GM04504 (cell line): ENCODE measurements around the gene NUDC.
"Not testable (repeated sequence)": the region's sequence is repeated elsewhere in the genome, so short reads cannot be mapped to it uniquely, and the experiment has no call there.

ENCODE experiments used
- DNase-seq: peaks from one replicate; pipeline ENCODE4 v3.0.0-alpha.2; 2012; ENCODE audit warnings: low read depth

Gene NUDC

DNA sequence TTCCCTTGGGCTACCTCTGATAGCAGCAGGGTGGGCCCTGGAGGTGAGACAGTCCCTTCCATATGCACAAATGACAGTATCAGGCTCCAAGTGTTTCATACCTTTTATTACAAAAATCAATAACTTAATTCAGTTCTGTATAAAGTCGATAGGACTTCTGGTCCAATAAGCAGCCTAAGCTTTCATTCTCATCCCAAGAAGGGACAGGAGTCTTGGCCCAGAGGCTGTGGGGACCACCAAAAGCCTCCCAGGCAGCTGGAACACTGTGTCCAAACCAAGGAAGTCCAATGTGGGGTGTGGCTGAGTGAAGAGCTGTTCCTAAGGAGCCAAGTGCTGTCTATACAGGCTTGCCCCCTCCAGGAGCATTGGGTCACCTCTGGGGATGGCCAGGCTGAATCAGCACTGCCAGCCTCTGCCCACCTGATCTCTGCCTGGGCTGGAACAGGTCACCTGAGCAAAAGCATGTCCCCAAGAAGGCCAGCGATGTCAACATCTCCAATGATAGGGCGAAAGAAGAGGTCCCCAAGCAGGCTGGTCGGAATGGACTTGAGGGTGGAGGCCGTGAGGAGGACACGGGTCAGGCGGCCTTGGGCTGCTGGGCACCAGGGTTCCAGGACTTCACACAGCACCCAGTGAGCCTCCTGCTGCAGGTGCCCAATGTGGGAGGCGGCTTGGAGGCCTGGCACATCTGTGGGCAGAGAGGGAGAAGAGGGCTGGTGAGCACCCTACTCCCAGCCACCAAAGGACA lies 10.0 kb upstream of the NUDC start:
- no peak for DNase-seq

DNA sequence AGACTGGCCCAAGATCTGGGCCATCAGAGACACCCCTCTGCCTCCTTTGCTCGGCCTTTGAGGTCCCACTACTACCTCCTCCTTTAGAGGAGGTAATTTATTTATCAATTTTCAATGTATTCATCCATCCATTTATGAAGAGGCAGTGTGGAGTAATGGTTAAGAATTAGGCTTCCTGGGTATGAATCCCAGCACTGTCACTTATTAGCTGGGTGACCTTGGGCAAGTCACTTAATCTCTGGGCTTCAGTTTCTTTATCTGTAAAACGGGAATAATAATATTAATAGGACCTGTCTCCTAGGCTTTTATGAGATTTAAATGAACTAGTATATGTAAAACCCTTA lies 9.4 kb upstream of the NUDC start:
- no peak for DNase-seq

DNA sequence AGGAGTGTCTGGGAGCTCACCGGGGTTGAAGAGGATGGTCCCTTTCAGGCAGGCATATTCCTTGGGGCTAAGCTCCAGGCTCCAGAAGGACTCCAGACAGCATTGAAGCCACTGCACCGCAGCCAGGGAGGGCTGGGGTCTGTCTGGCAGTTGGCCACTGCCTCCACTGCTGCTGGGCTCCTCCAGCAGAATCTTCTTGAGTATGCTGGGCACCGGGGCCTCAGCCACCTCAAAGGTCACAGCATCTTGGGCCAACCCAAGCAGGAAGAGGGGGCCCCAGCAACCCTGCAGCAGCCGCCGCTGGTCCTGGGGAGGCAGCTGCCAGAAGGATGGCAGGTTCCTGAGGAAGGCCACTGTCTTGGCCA lies 8.2 kb upstream of the NUDC start:
- DNase-seq, result no peak

DNA sequence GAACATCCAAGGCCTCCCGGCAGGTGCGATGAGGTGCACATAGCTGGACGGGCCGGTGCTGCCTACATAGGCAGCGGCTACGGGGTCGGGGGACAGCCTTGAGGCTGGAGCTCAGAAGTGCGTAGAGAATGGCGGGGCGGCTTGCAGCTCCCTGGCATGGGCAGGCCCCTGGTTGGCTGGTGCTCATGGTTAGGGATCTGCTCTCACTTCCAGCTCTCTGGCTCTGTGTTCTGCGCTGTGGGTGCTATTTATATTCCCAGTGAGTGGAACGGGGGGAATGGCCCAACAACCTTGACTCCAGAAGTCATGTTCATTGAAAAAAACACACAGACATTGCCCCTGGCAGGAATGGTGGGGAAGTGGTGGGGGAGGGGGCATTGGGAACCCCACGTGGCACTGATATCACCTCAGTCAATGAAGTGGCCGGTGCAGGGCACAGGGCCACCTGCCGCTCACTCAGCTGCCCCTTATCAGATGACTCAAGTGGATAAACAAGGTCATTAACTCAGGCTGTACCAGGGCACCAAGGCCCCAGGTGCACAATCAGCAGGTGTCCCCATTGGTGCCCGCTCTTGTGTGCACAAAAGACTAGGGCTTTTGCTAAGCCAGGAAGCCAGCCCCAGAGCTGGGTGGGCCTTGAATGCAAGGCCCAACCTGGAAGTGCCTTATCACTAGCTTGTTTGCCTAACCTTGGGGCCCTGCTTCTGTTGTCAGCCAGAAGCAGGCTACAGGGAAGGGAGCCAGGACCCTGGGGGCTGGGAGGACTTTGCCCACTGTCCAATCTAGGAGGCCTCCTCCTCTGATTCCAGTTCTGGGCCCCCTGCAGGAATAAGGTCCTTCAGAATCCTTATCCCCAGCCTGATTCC lies 7.6 kb upstream of the NUDC start, which contains the start of gene NR0B2:
Gene NR0B2, minus strand, starts transcription at position 222 of the 866 bp plus-strand sequence. Its CDS starts 35 bp downstream, at position 187.
- no peak for DNase-seq

DNA sequence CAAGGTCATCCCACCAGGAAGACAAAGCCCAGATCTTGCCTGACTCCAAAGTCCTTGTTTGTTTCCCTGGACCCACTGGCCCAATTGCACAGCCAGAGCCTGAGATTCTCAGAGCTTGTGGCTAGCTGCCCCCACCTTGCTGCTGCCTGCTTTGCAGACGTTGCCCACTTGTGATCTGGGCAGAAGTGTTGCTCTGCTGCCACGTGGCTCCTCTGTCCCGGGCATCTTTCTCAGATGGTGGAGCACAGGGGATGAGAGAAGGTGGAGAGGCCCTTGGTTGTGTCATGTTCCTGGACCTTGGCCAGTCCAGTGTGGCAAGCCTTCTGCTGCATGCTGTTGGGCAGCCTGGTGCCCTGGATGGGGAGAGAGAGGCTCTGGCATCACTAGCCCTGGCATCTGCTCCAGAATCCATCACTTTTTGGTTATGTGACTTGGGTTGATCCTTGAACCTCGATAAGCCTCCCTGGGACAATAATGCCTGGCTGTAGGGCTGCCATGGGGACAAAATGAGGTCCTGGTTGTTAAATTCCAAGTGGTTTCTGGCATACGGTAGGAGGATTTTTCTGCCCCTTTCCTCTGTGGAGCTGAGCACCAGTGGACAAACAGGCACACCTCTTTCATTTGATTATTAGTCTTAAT lies 6.2 kb upstream of the NUDC start:
- DNase-seq, result no peak

DNA sequence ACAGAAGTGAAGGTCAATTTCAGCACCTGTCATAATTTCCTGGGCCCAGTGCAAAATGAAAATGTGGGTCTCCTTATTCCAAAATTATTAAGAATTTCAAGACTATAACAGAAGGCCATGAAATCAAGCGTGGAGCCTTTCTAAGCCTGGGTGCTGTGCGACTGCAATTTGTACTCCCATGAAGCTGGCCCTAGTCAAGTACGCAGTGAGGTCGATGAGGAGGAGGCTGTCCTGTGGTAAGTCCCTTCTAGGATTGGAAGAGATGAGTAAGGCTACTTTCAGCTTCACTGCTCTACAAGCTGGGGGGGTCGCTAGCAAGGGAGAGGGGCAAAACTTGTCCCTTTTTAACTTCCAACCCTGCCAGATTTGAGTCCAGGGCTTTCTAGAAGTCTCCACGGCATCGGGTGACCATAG lies 410 bp upstream of the NUDC start:
- no peak for DNase-seq

DNA sequence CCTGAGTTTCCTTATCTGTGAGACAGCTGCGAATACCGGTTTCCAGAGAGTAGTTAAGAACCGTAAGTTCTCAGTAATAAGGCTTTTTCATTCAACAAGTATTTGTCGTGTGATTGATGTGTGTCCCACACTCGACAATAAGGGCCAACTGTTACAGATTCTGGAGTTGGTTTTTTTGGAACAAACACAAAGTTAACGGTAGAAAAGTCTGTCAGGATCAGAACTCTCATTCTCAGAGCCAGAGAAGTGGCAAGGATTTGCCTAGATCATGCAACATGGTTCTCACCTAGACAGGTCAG lies 837 bp downstream of the NUDC start:
- DNase-seq, result no peak

DNA sequence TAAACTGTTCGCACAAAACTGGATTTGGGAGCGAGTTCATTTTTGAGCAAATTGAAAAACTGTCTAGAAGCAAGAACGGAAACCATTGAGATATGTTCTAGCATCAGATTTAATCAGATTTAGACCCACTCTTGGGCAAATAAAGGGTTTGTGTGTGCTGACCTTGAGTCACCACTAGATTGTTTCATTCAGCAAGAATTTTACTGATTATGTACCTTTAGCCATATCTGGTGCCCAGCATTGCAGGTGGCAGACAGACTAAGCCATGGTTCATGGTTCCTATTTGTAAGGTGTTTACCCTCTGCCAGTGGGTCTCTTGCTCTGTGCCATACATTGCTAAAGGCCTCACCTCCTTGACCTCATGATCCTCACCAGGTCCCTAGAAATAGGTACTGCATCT lies 1.4 kb downstream of the NUDC start:
- DNase-seq, result no peak

DNA sequence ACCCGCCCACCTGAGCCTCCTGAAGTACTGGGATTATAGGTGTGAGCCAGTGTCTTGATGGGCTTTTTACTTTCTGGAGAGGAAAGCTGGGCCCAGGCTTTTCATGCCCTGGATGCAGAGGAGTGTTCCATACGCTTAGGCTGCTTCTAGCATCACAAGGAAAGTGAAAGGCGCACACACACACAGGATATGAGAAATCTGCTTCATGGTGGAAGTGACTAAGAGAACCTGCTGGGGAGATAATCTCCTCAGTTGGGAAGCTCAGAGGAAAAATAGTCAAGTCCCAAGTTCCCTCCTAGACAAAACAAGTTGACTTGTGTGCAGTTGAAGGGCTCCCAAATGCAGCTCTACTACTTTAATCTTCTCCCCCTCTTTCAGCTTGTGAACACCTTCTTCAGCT lies 2.2 kb downstream of the NUDC start:
- no peak for DNase-seq

DNA sequence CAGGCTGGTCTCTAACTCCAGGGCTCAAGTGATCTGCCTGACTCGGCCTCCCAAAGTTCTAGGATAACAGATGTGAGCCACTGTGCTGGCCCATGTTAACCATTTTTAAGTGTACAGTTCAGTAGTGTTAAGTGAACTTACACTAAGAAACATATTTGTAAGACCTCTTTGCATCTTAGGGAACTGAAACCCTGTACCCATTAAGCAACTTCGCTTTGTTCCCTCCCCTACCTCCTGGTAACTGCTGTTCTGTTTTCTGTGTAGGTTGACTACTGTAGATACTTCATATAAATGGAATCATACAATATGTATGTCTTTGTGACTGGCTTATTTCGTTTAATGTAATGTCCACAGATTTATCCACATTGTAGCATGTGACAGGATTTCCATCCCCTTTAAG lies 11.0 kb downstream of the NUDC start:
- no peak for DNase-seq

DNA sequence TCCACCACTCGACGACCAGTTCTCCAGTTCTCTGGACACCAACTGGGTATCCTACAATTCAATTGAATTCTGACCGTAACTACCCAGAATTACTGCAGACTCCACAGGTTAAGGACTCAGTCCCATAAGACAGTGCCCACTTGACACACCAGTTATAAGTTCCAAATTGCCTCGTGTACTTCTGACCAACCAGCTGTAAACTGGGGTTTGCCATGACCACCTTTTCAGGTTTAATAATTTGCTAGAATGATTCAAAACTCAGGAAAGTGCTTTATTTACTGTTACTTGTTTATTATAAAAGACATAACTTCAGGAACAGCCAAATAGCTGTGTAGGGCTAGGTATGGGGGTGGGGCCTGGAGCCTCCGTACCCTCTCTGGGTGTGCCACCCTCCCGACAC lies 15.3 kb downstream of the NUDC start:
- no peak for DNase-seq

DNA sequence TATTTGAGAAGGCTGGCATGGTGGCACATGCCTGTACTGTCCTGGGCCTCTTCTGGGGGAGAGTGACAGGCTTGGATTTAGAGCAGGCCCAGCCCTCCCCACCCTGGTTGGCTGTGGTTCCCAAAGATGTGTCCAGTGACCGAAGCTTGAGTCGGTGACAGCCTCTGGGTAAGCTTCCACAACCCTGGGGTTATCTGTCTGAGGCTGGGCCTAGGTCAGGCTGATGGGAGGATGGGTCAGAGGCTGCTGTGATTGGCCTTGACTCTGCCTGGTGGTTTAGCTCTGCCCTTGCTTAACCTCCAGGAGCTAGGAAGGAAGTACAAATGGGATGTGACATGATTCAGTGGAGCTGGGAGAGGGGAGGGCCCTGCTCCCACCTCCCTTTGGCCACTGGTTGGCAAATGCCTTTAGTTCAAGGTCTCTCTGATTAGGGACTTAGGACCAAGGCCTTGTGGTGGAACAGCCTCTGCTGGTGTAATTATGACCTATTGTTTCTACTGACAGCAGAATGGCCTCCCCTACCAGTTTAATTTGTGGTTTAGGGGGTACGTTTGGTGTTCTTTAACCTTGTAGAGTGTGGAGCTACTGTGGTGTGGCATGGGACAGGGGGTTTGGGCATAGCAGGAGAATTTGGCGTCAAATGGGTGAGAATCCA lies 16.6 kb downstream of the NUDC start:
- DNase-seq, result no peak

DNA sequence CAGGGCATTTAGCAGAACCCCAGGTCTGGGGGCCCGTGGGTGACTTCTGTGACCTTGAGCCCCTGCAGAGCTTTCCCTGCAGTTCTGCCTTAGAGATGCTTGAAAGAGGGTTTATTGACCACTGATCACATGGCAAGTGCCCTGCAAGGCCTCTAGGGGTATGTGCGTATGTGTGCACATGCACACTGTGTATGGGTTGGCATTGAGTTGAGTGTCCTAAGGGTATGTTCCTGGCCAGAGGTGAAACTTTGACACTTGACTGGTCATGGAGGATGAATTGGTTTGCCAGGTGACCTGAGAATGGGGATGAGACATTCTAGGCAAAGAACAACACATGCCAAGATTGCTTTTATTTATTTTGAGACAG lies 17.1 kb downstream of the NUDC start:
- no peak for DNase-seq

DNA sequence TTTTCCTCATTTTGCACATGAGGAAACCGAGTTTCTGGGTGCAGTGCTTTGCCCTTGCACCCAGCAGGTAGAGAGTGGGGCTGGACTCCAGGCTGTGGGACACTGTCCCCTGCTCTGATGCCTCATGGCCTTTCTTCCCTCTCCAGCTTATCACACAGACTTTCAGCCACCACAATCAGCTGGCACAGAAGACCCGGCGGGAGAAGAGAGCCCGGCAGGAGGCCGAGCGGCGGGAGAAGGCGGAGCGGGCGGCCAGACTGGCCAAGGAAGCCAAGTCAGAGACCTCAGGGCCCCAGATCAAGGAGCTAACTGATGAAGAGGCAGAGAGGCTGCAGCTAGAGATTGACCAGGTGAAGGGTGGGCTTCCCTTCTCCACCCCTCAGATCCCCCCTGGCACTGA lies 19.8 kb downstream of the NUDC start:
- DNase-seq, result no peak

DNA sequence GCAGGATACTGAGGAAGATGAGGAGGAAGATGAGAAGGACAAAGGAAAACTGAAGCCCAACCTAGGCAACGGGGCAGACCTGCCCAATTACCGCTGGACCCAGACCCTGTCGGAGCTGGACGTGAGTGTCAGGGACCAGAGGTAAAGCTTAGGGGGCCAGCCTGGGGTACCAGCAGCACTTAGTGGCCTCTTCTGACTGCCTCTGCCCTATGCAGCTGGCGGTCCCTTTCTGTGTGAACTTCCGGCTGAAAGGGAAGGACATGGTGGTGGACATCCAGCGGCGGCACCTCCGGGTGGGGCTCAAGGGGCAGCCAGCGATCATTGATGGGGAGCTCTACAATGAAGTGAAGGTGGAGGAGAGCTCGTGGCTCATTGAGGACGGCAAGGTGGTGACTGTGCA lies 21.1 kb downstream of the NUDC start:
- no peak for DNase-seq

DNA sequence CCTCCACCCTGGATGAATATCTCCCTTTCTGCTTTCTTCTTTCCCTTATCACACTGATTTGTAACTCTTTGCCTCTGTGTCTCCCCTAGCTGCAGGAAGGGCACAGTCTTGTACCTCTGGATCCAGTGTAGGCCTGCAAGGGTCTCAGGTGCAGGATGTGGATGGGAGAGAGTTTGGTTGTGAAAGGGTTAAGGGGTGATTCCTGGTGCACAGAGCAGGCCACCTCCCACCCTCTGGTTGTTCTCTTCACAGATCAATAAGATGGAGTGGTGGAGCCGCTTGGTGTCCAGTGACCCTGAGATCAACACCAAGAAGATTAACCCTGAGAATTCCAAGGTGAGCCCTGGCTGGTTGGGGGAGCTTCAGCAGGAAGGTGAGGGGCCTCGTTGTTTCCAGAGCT lies 23.6 kb downstream of the NUDC start:
- no peak for DNase-seq

DNA sequence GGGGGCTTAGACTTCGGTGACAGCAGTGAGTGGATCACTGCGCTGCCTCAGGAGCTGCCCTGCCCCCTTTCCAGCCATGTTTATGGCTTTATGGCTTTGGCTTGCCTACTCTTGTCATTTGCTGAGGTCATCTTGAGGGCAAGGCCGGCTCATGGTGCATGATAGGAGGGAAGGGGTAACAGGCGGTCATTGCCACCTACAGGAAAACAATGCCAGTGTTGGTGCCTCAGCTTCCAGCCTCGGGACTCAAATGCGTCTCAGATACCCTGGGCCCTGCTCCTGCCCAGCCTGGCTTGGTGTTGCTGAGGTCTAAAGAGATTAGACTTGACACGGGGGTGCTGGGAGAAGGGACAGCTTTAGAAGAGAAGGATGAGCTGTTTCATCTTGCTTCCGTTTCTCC lies 24.2 kb downstream of the NUDC start:
- no peak for DNase-seq

DNA sequence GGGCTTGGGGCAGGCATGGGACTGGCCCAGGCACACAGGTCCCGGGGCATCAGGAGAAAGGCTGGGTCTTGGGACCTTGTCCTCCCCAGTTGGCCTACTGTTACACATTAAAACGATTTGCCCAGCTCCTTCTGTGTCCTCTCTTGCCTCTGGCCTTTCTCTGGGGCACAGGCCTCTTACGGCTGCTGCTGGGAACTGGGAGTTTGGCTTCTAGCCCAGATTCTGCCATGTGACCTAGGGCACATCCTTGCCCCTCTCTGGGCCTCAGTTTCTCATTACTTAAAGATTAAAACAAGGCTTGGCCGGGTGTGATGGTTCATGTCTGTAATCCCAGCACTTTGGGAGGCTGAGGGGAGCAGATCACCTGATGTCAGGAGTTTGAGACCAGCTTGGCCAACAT lies 24.7 kb downstream of the NUDC start:
- no peak for DNase-seq

DNA sequence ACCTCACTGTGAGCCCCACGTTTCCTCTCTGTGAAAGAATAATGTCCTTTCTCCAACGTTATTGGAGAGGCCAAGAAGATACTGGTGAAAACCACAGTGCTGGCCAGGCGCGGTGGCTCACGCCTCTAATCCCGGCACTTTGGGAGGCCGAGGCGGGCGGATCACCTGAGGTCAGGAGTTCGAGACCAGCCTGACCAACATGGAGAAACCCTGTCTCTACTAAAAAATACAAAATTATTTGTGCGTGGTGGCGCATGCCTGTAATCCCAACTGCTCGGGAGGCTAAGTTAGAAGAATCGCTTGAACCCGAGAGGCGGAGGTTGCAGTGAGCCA lies 27.1 kb downstream of the NUDC start:
- DNase-seq, result not testable (repeated sequence)

DNA sequence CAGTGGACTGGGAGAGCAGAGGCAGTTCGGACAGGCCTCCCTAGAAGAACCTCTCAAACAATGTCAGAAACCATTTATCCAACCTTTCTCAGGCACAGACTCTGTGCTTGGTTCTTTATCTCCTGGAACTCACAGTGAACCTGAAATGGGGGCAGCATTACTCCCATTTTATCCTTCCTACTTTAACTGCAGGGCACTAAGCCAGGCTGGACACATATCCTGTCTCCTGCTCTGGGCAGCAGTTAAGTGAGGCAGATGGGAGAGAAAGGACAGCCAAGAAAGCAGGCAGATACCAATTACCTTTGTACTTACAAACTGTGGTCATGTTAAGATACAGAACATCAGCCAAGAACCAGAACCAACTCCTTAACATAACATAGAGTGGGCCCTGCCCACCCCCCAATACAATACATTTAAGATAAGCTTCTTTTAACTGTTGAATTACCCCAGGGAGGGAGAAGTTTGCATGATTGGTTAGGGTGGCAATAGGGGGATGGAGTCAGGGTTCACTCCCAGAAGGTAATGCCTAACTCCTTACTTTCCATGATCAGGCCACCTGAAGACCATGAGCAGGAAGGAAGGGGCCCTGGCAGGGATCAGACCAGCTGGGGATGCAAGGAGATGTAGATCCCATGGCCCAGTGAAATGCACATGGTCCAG lies 27.9 kb downstream of the NUDC start:
- DNase-seq, result no peak

DNA sequence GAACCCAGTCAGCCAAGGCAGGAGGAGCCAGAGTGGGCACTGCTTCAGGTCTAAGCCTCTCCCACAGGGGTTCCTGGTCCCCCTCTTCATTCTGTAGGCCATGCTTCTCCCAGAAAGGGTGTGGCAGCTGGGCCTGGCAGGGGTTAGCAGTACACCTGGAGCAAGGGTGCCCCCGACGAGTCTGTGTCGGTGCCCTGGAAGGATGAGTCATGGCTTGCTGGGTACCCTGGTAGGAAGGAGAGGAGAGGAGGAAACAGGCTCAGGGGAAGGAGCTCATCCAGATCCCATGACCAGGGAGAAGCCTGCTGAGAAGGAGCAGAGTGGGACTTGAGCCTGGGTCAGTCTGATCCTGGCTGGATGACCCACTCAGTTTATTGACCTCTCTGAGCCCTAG lies 28.4 kb downstream of the NUDC start:
- no peak for DNase-seq

DNA sequence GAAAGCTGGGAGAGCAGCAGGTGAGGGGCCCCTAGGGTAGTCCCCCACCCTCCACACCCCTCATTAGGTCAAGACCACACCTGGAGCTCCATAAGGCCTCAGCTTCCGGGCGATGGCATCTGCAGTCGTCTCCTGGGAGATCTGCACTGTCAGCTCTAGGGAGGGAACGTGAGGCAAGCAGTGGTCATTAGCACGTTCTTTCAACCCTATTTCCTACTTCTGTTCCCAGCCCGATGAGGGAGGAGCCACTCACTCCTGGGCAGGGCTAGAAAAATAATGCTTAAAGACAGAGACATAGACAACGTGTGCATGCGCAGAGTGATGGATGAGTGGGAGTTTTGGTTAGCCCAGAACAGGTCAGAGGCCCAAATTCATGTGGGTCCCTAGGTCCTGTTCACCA lies 29.1 kb downstream of the NUDC start:
- no peak for DNase-seq

DNA sequence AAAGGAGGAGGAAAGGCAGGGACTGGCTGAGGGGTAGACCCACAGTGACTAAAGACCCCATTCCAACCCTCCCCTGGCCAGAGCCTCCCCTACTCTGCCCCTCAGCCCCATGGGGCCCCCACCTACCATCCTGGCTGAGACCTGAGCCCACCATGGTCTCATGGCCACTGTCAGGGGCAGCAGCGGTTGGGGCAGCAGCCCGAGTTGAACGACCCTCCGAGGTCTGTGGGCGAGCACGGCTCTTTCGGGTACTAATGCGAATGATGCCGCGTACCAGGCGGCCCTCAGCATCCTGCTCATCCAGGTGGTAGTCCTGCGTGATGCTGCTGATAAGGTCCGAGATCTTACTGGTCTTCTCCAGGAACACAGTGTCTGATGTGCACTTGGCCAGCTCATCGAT lies 29.7 kb downstream of the NUDC start:
- DNase-seq, result no peak
